ENCODE measurements around the gene MUC5AC.

MUC5AC gene

GRCh38 chr11:1121331-1121812 lies 36.4 kb upstream of the MUC5AC start:
- no peak for DNase-seq

- DNase-seq: no peak
Observed at GRCh38 chr11:1121813-1122663, 35.7 kb upstream of the MUC5AC start.

GRCh38 chr11:1122664-1123002 lies 35.1 kb upstream of the MUC5AC start:
- DNase-seq: no peak

GRCh38 chr11:1123970-1124369 lies 33.8 kb upstream of the MUC5AC start:
- DNase-seq: no peak

GRCh38 chr11:1125803-1126202 lies 31.9 kb upstream of the MUC5AC start:
- no peak for DNase-seq

GRCh38 chr11:1126491-1126926 lies 31.2 kb upstream of the MUC5AC start:
- no peak for DNase-seq

- DNase-seq: no peak
Observed at GRCh38 chr11:1126935-1127663, 30.7 kb upstream of the MUC5AC start.

- no peak for DNase-seq
Observed at GRCh38 chr11:1127664-1128162, 30.0 kb upstream of the MUC5AC start.

GRCh38 chr11:1128311-1129142 lies 29.2 kb upstream of the MUC5AC start:
- no peak for DNase-seq

GRCh38 chr11:1129143-1129610 lies 28.6 kb upstream of the MUC5AC start:
- no peak for DNase-seq

- DNase-seq: no peak
Observed at GRCh38 chr11:1129611-1130160, 28.1 kb upstream of the MUC5AC start.

GRCh38 chr11:1130276-1131032 lies 27.3 kb upstream of the MUC5AC start:
- DNase-seq: peak; percentile 90

- peak; percentile 66 for DNase-seq
Observed at GRCh38 chr11:1131033-1131911, 26.5 kb upstream of the MUC5AC start.

- DNase-seq: no peak
Observed at GRCh38 chr11:1134848-1135445, 22.8 kb upstream of the MUC5AC start.

- no peak for DNase-seq
Observed at GRCh38 chr11:1138097-1138496, 19.7 kb upstream of the MUC5AC start.

- no peak for DNase-seq
Observed at GRCh38 chr11:1139441-1140083, 18.2 kb upstream of the MUC5AC start.

- no peak for DNase-seq
Observed at GRCh38 chr11:1140642-1141490, 16.9 kb upstream of the MUC5AC start.

GRCh38 chr11:1146365-1146764 lies 11.4 kb upstream of the MUC5AC start:
- DNase-seq: no peak

- no peak for DNase-seq
Observed at GRCh38 chr11:1147792-1148191, 10.0 kb upstream of the MUC5AC start.

Measured in NCI-H1105 treated with DMSO at 0.1 percent for 48 hours (cell line).